ENCODE results near the gene BCL10.

The BCL10 gene

DNA sequence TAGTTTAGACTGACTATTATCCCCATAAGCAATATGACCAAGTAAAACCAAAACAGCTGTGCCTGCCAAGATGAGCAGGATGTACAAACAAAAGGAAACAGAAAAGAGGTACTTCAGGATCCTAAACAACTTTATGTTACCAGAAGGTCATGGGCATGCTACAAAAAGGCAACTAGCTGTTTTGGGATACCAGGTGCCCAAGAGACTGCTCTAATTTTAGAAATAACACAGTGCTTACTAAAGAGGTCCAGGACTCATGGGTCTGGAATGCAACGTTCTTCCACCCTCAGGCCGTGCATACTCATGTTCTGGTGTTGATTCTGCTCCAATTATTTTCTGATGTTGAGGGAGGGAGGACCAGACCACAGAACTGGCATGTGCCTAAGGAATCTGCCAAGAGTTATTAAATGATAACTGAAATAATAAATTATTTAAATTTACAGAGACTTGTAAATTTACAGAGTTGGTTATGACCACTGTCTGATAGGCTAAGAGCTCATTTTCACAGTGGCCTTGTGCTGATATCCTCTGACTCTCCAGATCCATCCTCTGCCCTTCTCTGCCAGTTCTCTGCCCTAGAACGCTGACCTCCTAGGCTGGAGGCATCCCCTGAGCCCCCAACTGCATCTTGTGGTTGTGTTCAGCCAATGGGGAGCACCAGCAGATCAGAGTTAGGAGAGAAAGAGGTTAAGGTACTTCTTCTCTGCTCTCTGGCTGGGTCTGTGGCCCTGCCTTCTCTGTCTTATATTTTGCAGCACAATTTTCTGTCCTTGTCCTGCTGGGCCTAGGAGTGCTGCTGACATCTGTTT lies 37.7 kb upstream of the BCL10 start:
- H3K79me2 ChIP-seq (ENCODE audit: insufficient read depth, low read length): no peaks in the 10 kb centered on the region
- ATAC-seq (ENCODE audit: insufficient read depth, low read depth) (no peak), DNase-seq (no peak)
- no peak overlapping the region for H2AFZ ChIP-seq (ENCODE audit: low read depth, low read length)
- H3K27ac ChIP-seq (ENCODE audit: low read length): no peak overlapping the region
- no peaks in the 10 kb centered on the region for H4K20me1 ChIP-seq (ENCODE audit: insufficient read depth, low read length)
- H3K36me3 ChIP-seq (ENCODE audit: insufficient read depth, low read length): no peaks in the 10 kb centered on the region
- TF ChIP-seq CTCF (IDR thresholded peaks at IDR 0.05; ENCODE audit: borderline replicate concordance, extremely low read depth, low read length, poor library complexity, severe bottlenecking): no peak
- TF ChIP-seq EZH2 (IDR thresholded peaks at IDR 0.05; ENCODE audit: borderline replicate concordance, low read depth, low read length, severe bottlenecking): no peak
- no peaks in the 10 kb centered on the region for H3K9me3 ChIP-seq (ENCODE audit: insufficient read depth, low read length, severe bottlenecking)
- H3K4me2 ChIP-seq (ENCODE audit: insufficient read depth, low read length): no peak overlapping the region
- no peak overlapping the region for H3K9ac ChIP-seq (ENCODE audit: low read depth, low read length)
- no peak overlapping the region for H3K4me3 ChIP-seq (ENCODE audit: low read depth in 1 of 2, low read length in 2 of 2)
- peaks cover 12% of the 10 kb centered on the region for H3K27me3 ChIP-seq (ENCODE audit: insufficient read depth, low read length, poor library complexity)
- H3K4me1 ChIP-seq (ENCODE audit: insufficient read depth, low read length): no peaks in the 10 kb centered on the region

- Histone ChIP-seq H2AFZ (ENCODE audit: low read depth, low read length) (no peak overlapping the region), H3K36me3 (ENCODE audit: insufficient read depth, low read length) (no peaks in the 10 kb centered on the region), H3K9me3 (ENCODE audit: insufficient read depth, low read length, severe bottlenecking) (no peaks in the 10 kb centered on the region), H3K27me3 (ENCODE audit: insufficient read depth, low read length, poor library complexity) (peaks cover 10% of the 10 kb centered on the region), H3K4me1 (ENCODE audit: insufficient read depth, low read length) (no peaks in the 10 kb centered on the region), H3K79me2 (ENCODE audit: insufficient read depth, low read length) (no peaks in the 10 kb centered on the region), H3K4me2 (ENCODE audit: insufficient read depth, low read length) (no peak overlapping the region), H3K4me3 (ENCODE audit: low read depth in 1 of 2, low read length in 2 of 2) (no peak overlapping the region), H3K27ac (ENCODE audit: low read length) (no peak overlapping the region), H4K20me1 (ENCODE audit: insufficient read depth, low read length) (no peaks in the 10 kb centered on the region), H3K9ac (ENCODE audit: low read depth, low read length) (no peak overlapping the region)
- ATAC-seq (ENCODE audit: insufficient read depth, low read depth) (no peak), DNase-seq (no peak)
- TF ChIP-seq CTCF (IDR thresholded peaks at IDR 0.05; ENCODE audit: borderline replicate concordance, extremely low read depth, low read length, poor library complexity, severe bottlenecking): no peak
- no peak for TF ChIP-seq EZH2 (IDR thresholded peaks at IDR 0.05; ENCODE audit: borderline replicate concordance, low read depth, low read length, severe bottlenecking)
These were observed 35.4 kb upstream of the BCL10 start for GRCh38 chr1:85311818-85312217.

DNA sequence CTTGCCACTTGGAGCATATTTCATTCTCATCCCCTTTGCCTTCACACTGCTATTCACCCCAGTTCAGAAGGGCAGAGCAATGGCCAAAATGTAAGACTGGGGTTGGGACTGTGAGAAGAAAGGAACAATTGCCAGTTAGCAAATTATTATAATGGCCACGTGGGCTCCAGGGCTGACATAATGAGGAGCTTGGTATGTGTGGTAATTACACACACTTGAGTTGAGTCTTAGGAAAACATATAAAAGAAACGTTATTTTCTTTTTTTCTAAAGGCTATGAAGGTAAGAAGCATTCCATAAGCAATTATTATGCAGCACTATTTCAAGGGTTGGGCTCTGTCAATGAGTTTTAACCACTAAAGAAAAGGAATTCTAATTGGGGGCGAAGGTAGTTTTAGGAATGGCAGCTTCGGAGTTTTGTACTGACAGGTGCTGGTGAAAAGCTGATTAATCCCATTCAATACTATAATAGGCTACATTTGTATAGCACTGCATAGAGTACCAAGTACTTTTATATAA lies 32.5 kb upstream of the BCL10 start:
- Histone ChIP-seq H3K4me2 (ENCODE audit: insufficient read depth, low read length) (no peak overlapping the region), H3K36me3 (ENCODE audit: insufficient read depth, low read length) (no peaks in the 10 kb centered on the region), H2AFZ (ENCODE audit: low read depth, low read length) (no peak overlapping the region), H3K9me3 (ENCODE audit: insufficient read depth, low read length, severe bottlenecking) (no peaks in the 10 kb centered on the region), H3K4me3 (ENCODE audit: low read depth in 1 of 2, low read length in 2 of 2) (no peak overlapping the region), H3K27me3 (ENCODE audit: insufficient read depth, low read length, poor library complexity) (peaks cover 10% of the 10 kb centered on the region), H4K20me1 (ENCODE audit: insufficient read depth, low read length) (no peaks in the 10 kb centered on the region), H3K4me1 (ENCODE audit: insufficient read depth, low read length) (no peaks in the 10 kb centered on the region), H3K79me2 (ENCODE audit: insufficient read depth, low read length) (no peaks in the 10 kb centered on the region), H3K27ac (ENCODE audit: low read length) (no peak overlapping the region), H3K9ac (ENCODE audit: low read depth, low read length) (no peak overlapping the region)
- DNase-seq (no peak), ATAC-seq (ENCODE audit: insufficient read depth, low read depth) (no peak)
- TF ChIP-seq EZH2 (IDR thresholded peaks at IDR 0.05; ENCODE audit: borderline replicate concordance, low read depth, low read length, severe bottlenecking): no peak
- no peak for TF ChIP-seq CTCF (IDR thresholded peaks at IDR 0.05; ENCODE audit: borderline replicate concordance, extremely low read depth, low read length, poor library complexity, severe bottlenecking)
